SIG-M5 treated with dmso at 0.1 percent for 504 hours (cell line): ENCODE results near the gene L3MBTL2.

Source experiments
- DNase-seq: peaks from one replicate; lab custom pipeline; 2025; ENCODE audit not compliant: unreplicated experiment; lab: John Stamatoyannopoulos, UW

Gene L3MBTL2

GRCh38 chr22:41264408-41264941 is 59.4 kb downstream of the L3MBTL2 start:
- DNase-seq = no peak

GRCh38 chr22:41267958-41268357 is 62.8 kb downstream of the L3MBTL2 start:
- DNase-seq = no peak

GRCh38 chr22:41271787-41272186 is 66.7 kb downstream of the L3MBTL2 start:
- DNase-seq = no peak

- DNase-seq = no peak
These were observed 68.0 kb downstream of the L3MBTL2 start for GRCh38 chr22:41273128-41273527.

- no peak for DNase-seq
These were observed 69.7 kb downstream of the L3MBTL2 start for GRCh38 chr22:41274856-41275255.

GRCh38 chr22:41280065-41280464 is 75.0 kb downstream of the L3MBTL2 start:
- no peak for DNase-seq

GRCh38 chr22:41280854-41281253 is 75.7 kb downstream of the L3MBTL2 start:
- no peak for DNase-seq
